Spleen (tissue), 13 donors: Measurements from ENCODE around the gene TRIM8. TPM values are rescaled to one million over a fixed set of nuclear protein-coding genes. Genes with fewer than 3 reads are reported as not detected.
A peak's percentile ranks its signal among the peaks of the same experiment; 100 is the strongest.

Source experiments
- DNase-seq: peaks from one replicate; pipeline ENCODE4 v3.0.0-alpha.2; 2020
- H3K27ac ChIP-seq, 8 donors: fragments of 200-600 bp; sonication (generic) in 7 of 8; 1 replicate in 4 of 8; 2 replicates in 4 of 8; pipeline versions ENCODE4 v1.5.0 to v1.8.0; 2016 to 2021; ENCODE audit warnings: inconsistent platforms in 4 of 8, mild to moderate bottlenecking in 4 of 8, moderate library complexity in 1 of 8
- H3K27me3 ChIP-seq, 7 donors: fragments of 200-600 bp; sonication (generic) in 6 of 7; replicated peaks in 1 of 7; 1 replicate in 4 of 7; 2 replicates in 3 of 7; pipeline versions ENCODE4 v1.5.0 to v1.8.0; 2016 to 2021; ENCODE audit warnings: inconsistent platforms in 3 of 7, mild to moderate bottlenecking in 1 of 7
- H3K36me3 ChIP-seq, 6 donors: fragments of 200-600 bp; sonication (generic) in 5 of 6; 1 replicate in 4 of 6; 2 replicates in 2 of 6; pipeline versions ENCODE4 v1.5.0 to v1.8.0; 2016 to 2021; ENCODE audit warnings: inconsistent platforms in 2 of 6
- H3K4me1 ChIP-seq, 6 donors: fragments of 200-600 bp; sonication (generic) in 5 of 6; 1 replicate in 3 of 6; 2 replicates in 3 of 6; pipeline versions ENCODE4 v1.5.0 to v1.8.0; 2016 to 2021; ENCODE audit warnings: inconsistent platforms in 3 of 6
- H3K4me3 ChIP-seq, 8 donors: fragments of 200-600 bp; sonication (generic) in 7 of 8; 1 replicate in 4 of 8; 2 replicates in 4 of 8; pipeline versions ENCODE4 v1.5.0 to v1.8.0; 2016 to 2021; ENCODE audit warnings: inconsistent platforms in 4 of 8, mild to moderate bottlenecking in 4 of 8, moderate library complexity in 2 of 8
- H3K9me3 ChIP-seq, 8 donors: fragments of 200-600 bp; sonication (generic) in 7 of 8; 1 replicate in 4 of 8; 2 replicates in 4 of 8; pipeline versions ENCODE4 v1.5.0 to v1.8.0; 2016 to 2021; ENCODE audit warnings: inconsistent platforms in 4 of 8
- POLR2A ChIP-seq, 3 donors: fragments of 450-650 bp; IDR thresholded peaks; one replicate each; pipeline ENCODE4 v1.5.1; 2017; ENCODE audit warnings: antibody characterized with exemption in 3 of 3, mild to moderate bottlenecking in 1 of 3
- POLR2AphosphoS5 ChIP-seq, 3 donors: sonication (generic); formaldehyde crosslinking; IDR thresholded peaks; one replicate each; pipeline ENCODE4 v1.5.1; 2017; ENCODE audit warnings: antibody characterized with exemption in 3 of 3
- WGBS, 5 donors: extraction: QIAGEN DNeasy Blood & Tissue Kit in 3 of 5; methylation state at CpG; one replicate each; pipeline versions ENCODE4 v1.1.5 to v1.1.7; 2013 to 2018; 5-methylcytosine and 5-hydroxymethylcytosine counted together
- intact Hi-C: fragments of 100-400 bp; cut with DNase I; formaldehyde crosslinking; loops from one replicate; pipeline ENCODE4 v1.15.0; 2023; ENCODE audit warnings: low total_unique reads
- long read RNA-seq, 2 donors: transcript quantifications; one replicate each; lab custom pipeline, GENCODE V29; 2026
- polyA plus RNA-seq, 3 donors: library from polyadenylated mRNA; stranded (reverse); fragments of 200-250 nt; gene quantifications; one replicate each; pipeline ENCODE4 v1.2.1, GENCODE V29; 2013
- total RNA-seq, 7 donors: library from RNA; depleted of rRNA in 3 of 7; stranded (reverse); fragments of >200 nt in 3 of 7; fragmentation: NEBNext Ultra II Directional in 4 of 7; extraction: Animal tissue kit (Norgen Biotek cat#: 25700) in 4 of 7; gene quantifications; one replicate each; pipeline versions ENCODE4 v1.1.0 to v1.2.1, GENCODE V29; 2016 to 2021
- TF ChIP-seq, protein P1 (sequence below), 11 experiments: fragments of 200-600 bp in 7 of 11; fragments of 450-650 bp in 4 of 11; sonication (generic) in 4 of 11; IDR thresholded peaks in 8 of 11; conservative IDR thresholded peaks in 3 of 11; 1 replicate in 7 of 11; 2 replicates in 4 of 11; pipeline versions ENCODE4 v1.4.0 to v1.8.0; 2016 to 2021; ENCODE audit warnings: antibody characterized with exemption in 11 of 11, inconsistent platforms in 4 of 11, mild to moderate bottlenecking in 1 of 11
- donor health status: healthy with polysubstance abuse.
- donor health status: DM: no; HTN: no; CAD: no; lungs with moderate emphysema.
- donor health status: DM: no; HTN: no; CAD: no.
- donor health status: Bipolar disorder and iron deficiency.
- donor health status: healthy.
- donor health status: DM: no; HTN: no; CAD: no.
- donor health status: DM: yes; HTN: yes; CAD: no.

TRIM8 gene
- total RNA-seq, result 100 to 1,000 TPM in 2 of 7 donors, 10 to 100 TPM in 5; 86.3 to 116 (median 94.9) TPM
- polyA plus RNA-seq, result 10 to 100 TPM; 23.5 to 37.6 (median 27.0) TPM
- long read RNA-seq, donor 1, full-length matches to known transcripts, result 17 of 83 reads
- long read RNA-seq, donor 1, partial matches to known transcripts, result 29 of 83 reads
- long read RNA-seq, donor 1, other reads (novel, unspliced or antisense), result 37 of 83 reads
- long read RNA-seq, donor 2, full-length matches to known transcripts, result 15 of 15 reads
- long read RNA-seq, donor 2, partial matches to known transcripts, result 0 of 15 reads
- long read RNA-seq, donor 2, other reads (novel, unspliced or antisense), result 0 of 15 reads

GRCh38 chr10:102644066-102644645, at the start of gene TRIM8:
TRIM8 (plus strand) TSS chr10:102644479; CDS start chr10:102644618, 139 bp downstream.
- TF ChIP-seq, protein P1, sequence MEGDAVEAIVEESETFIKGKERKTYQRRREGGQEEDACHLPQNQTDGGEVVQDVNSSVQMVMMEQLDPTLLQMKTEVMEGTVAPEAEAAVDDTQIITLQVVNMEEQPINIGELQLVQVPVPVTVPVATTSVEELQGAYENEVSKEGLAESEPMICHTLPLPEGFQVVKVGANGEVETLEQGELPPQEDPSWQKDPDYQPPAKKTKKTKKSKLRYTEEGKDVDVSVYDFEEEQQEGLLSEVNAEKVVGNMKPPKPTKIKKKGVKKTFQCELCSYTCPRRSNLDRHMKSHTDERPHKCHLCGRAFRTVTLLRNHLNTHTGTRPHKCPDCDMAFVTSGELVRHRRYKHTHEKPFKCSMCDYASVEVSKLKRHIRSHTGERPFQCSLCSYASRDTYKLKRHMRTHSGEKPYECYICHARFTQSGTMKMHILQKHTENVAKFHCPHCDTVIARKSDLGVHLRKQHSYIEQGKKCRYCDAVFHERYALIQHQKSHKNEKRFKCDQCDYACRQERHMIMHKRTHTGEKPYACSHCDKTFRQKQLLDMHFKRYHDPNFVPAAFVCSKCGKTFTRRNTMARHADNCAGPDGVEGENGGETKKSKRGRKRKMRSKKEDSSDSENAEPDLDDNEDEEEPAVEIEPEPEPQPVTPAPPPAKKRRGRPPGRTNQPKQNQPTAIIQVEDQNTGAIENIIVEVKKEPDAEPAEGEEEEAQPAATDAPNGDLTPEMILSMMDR (IDR thresholded peaks at IDR 0.05 in 8 of 11, conservative IDR thresholded peaks at IDR 0.05 in 3 of 11), result no peak
- peak; percentile 59 to 73 (median 62) for TF ChIP-seq POLR2AphosphoS5 (IDR thresholded peaks at IDR 0.05)
- DNase-seq, result peak; percentile 94
- H3K36me3 ChIP-seq, result peaks cover 0 to 18% (median 0%) of the 10 kb centered on the region in 6 donors
- H3K27ac ChIP-seq, result peak within 1 kb of the TSS; percentile 94 to 100 (median 98)
- no peaks in the 10 kb centered on the region for H3K9me3 ChIP-seq
- WGBS, 5 donors, result 0 to 1% (median 1%) methylated on average over 36 to 80 of the region's 80 CpGs
- intact Hi-C loops, result no loop called here
- H3K27me3 ChIP-seq, result no peaks in the 10 kb centered on the region
- H3K4me1 ChIP-seq, result peaks cover 27 to 55% (median 42%) of the 10 kb centered on the region in 6 donors
- H3K4me3 ChIP-seq, result peak within 1 kb of the TSS; percentile 72 to 98 (median 90)

- H3K36me3 ChIP-seq, result peaks cover 0 to 85% (median 30%) of the 10 kb centered on the region in 6 donors
- intact Hi-C loops, result no loop called here
- H3K27me3 ChIP-seq, result no peaks in the 10 kb centered on the region
- TF ChIP-seq POLR2A (IDR thresholded peaks at IDR 0.05) (no peak), POLR2AphosphoS5 (IDR thresholded peaks at IDR 0.05) (no peak)
- TF ChIP-seq, protein P1 (IDR thresholded peaks at IDR 0.05 in 8 of 11, conservative IDR thresholded peaks at IDR 0.05 in 3 of 11), result no peak
- DNase-seq, result no peak
- H3K9me3 ChIP-seq, result no peaks in the 10 kb centered on the region
- 52 to 79% (median 62%) methylated on average over 2 of the region's 2 CpGs for WGBS, 5 donors
- H3K4me3 ChIP-seq, result no peak overlapping the region
- no peak overlapping the region for H3K27ac ChIP-seq
- H3K4me1 ChIP-seq, result peaks cover 4 to 51% (median 32%) of the 10 kb centered on the region in 6 donors
These were observed 49.0 kb upstream of the TRIM8 start for GRCh38 chr10:102595293-102595692.

DNA sequence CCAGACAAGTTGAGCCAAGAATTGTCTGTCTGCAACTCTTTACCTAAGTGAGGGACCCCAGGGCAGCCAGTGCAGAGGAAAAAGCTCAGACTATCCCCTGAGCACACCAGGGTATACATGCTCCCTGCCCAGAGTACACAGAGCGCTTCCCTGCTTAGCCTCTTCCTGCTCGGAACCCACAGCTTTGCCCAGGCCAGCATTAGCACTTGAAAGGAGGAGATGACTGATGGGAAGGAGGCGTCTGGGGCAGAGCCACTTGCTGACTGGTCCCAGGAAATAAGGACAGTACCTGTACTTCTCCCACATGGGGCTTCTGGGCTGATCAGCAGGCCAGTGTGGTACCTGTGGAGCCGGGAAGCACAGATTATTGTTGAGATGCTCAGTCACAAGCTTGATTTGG, 48.4 kb upstream of the TRIM8 start:
- TF ChIP-seq, protein P1 (IDR thresholded peaks at IDR 0.05 in 8 of 11, conservative IDR thresholded peaks at IDR 0.05 in 3 of 11), result no peak
- no peak for TF ChIP-seq POLR2A (IDR thresholded peaks at IDR 0.05)
- TF ChIP-seq POLR2AphosphoS5 (IDR thresholded peaks at IDR 0.05), result no peak
- H3K27ac ChIP-seq, result peak overlapping the region in 4 of 8 donors; percentile 50 to 78 (median 68)
- DNase-seq, result no peak
- no peaks in the 10 kb centered on the region for H3K9me3 ChIP-seq
- no peaks in the 10 kb centered on the region for H3K27me3 ChIP-seq
- peaks cover 0 to 91% (median 31%) of the 10 kb centered on the region in 6 donors for H3K36me3 ChIP-seq
- WGBS, 5 donors, result 86 to 92% (median 87%) methylated on average over 4 of the region's 4 CpGs
- intact Hi-C loops, result no loop called here
- H3K4me1 ChIP-seq, result peaks cover 7 to 57% (median 38%) of the 10 kb centered on the region in 6 donors
- H3K4me3 ChIP-seq, result no peak overlapping the region

DNA sequence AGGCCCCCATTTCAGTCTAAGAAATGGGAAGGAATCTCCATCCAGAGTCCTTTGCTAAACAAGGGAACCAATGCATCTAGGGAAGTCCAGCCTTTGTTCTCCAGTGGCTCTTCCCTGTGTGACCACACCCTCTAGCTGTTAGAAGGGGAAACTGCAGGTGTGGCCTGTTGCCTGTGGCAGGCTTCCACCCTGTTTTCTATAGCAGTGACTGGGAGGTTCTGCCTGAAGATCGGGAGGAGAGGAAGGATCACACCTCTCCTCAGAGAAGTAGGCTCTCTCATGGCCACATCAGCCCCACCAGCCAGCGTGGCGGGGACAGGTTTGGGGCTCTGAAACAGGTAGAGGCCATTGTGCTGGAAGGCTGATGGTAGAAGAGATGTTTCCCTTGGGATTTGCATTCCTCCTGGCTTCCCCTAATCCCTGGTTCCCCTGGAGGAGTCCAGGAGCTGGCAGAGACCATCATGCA, 47.7 kb upstream of the TRIM8 start:
- peak overlapping the region; percentile 36 to 78 (median 63) for H3K27ac ChIP-seq
- H3K36me3 ChIP-seq, result peaks cover 0 to 97% (median 32%) of the 10 kb centered on the region in 6 donors

More for the DNA sequence above, 47.7 kb upstream of the TRIM8 start:
- Histone ChIP-seq H3K4me1 (peaks cover 12 to 63% (median 44%) of the 10 kb centered on the region in 6 donors), H3K4me3 (no peak overlapping the region), H3K27me3 (no peaks in the 10 kb centered on the region), H3K9me3 (no peaks in the 10 kb centered on the region)
- DNase-seq, result no peak
- TF ChIP-seq POLR2AphosphoS5 (IDR thresholded peaks at IDR 0.05), result peak in 1 of 3 donors; percentile 13
- no peak for TF ChIP-seq POLR2A (IDR thresholded peaks at IDR 0.05)
- TF ChIP-seq, protein P1 (IDR thresholded peaks at IDR 0.05 in 8 of 11, conservative IDR thresholded peaks at IDR 0.05 in 3 of 11), result peak; percentile 48 to 86 (median 70)
- 41 to 80% (median 59%) methylated on average over 2 to 3 of the region's 3 CpGs for WGBS, 5 donors
- intact Hi-C loops, result no loop called here
